A673 (cell line): ENCODE measurements around the gene ADGRG1. TPM values are rescaled to one million over a fixed set of nuclear protein-coding genes. Genes with fewer than 3 reads are reported as not detected.

Experiments used
- BruUV-seq: library from RNA; stranded (reverse); fragments of 400-500 nt; replicated peaks from 2 replicates; lab custom pipeline; 2021; lab: Mats Ljungman, UMichigan
- CTCF ChIA-PET: fragments of 300-600 bp; sonication (Branson Sonifier 250); formaldehyde crosslinking; loops from one replicate; lab custom pipeline; 2022; ENCODE audit warnings: antibody characterized with exemption; lab: Charles Lee
- POLR2A ChIA-PET: fragments of 300-600 bp; sonication (Branson Sonifier 250); formaldehyde crosslinking; loops from one replicate; lab custom pipeline; 2022; ENCODE audit warnings: antibody characterized with exemption; ENCODE audit not compliant: low non-redundant PET; lab: Charles Lee
- DNase-seq: peaks from one replicate; pipeline ENCODE4 v3.0.0-alpha.2; 2015; ENCODE audit warnings: low spot score
- H3K27ac ChIP-seq: fragments of 200-600 bp; sonication (generic); 2 replicates; pipeline ENCODE4 v1.5.1; 2016; ENCODE audit warnings: mixed run types, low read depth, mild to moderate bottlenecking, mixed read lengths, antibody characterized with exemption, low read length; ENCODE audit not compliant: poor library complexity, severe bottlenecking
- H3K27me3 ChIP-seq: fragments of 200-600 bp; sonication (generic); replicated peaks from 2 replicates; pipeline ENCODE4 v1.6.1; 2017; ENCODE audit warnings: mixed run types, low read depth, mild to moderate bottlenecking, mixed read lengths, antibody characterized with exemption, low read length; ENCODE audit not compliant: insufficient read depth, poor library complexity
- H3K36me3 ChIP-seq: fragments of 200-600 bp; sonication (generic); 2 replicates; pipeline ENCODE4 v1.6.1; 2016; ENCODE audit warnings: mixed run types, mild to moderate bottlenecking, mixed read lengths, antibody characterized with exemption, low read length; ENCODE audit not compliant: insufficient read depth, poor library complexity, severe bottlenecking
- H3K4me1 ChIP-seq: fragments of 200-600 bp; sonication (generic); 2 replicates; pipeline ENCODE4 v1.6.1; 2017; ENCODE audit warnings: mixed run types, mild to moderate bottlenecking, mixed read lengths, antibody characterized with exemption, low read length; ENCODE audit not compliant: insufficient read depth, poor library complexity, severe bottlenecking
- H3K4me3 ChIP-seq: fragments of 200-600 bp; sonication (generic); 2 replicates; pipeline ENCODE4 v1.5.1; 2016; ENCODE audit warnings: low read depth, mixed run types, mild to moderate bottlenecking, mixed read lengths, low read length; ENCODE audit not compliant: poor library complexity, severe bottlenecking
- H3K9me3 ChIP-seq: fragments of 200-600 bp; sonication (generic); 2 replicates; pipeline ENCODE4 v1.6.1; 2016; ENCODE audit warnings: mixed run types, low read depth, mild to moderate bottlenecking, mixed read lengths, antibody characterized with exemption, low read length; ENCODE audit not compliant: poor library complexity, severe bottlenecking
- CTCF ChIP-seq: fragments of 300-800, 200-600 bp; sonication (generic); conservative IDR thresholded peaks from 2 replicates; pipeline ENCODE4 v1.5.1; 2017; ENCODE audit warnings: low read depth, mild to moderate bottlenecking, antibody characterized with exemption, low read length, moderate library complexity, mixed read lengths
- EZH2 ChIP-seq: fragments of 200-600 bp; sonication (generic); IDR thresholded peaks from 2 replicates; pipeline ENCODE4 v1.6.1; 2017; ENCODE audit warnings: borderline replicate concordance, low read depth, mild to moderate bottlenecking, mixed read lengths, antibody characterized with exemption, low read length; ENCODE audit not compliant: poor library complexity, severe bottlenecking
- intact Hi-C: fragments of 100-400 bp; cut with micrococcal nuclease; formaldehyde crosslinking; loops from one replicate; pipeline ENCODE4 v1.10.0; 2022; ENCODE audit not compliant: unreplicated experiment
- total RNA-seq: library from RNA; stranded (reverse); gene quantifications from 2 replicates; pipeline ENCODE4 v1.2.3, GENCODE V29; 2021

The ADGRG1 gene
- total RNA-seq, 1 experiment from 2014 or later: 0.75 TPM

DNA sequence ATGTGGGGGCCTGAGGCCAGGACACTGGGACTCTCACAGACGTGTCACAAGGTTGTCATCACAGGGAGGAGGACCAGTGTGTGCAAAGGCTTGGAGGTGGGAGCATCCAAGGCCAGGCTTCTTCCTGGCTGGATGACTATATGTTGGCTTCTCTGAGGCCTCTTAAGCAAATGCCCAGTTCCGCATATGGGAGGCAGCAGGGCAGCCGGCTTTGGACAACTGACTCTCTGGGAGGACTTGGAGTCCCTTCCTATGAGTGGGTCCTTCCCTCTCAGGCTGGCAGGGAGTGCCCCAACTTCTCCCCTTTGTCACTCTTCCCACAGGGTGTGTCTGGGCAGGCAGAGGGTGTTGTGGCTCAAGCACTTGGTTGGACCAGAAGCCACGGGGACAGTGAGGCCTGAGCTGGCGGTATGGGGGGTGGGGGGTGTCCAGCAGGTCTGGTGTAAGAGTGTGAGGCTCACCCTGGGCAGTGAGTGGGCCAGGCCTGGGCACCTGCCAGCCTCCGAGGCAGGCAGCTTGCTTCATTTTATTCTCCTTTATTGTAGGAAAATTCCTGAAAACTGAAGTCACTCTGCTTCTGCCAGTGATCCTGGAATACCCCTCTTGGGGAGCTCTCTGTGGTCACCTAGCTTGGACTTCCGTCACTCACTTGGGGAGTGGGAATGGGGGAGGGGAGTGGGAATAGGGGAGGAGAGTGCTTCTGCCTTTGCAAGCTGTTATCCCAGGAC, 14.9 kb downstream of the ADGRG1 start:
- intact Hi-C loops: no loop called here

GRCh38 chr16:57643910-57644309, 15.5 kb downstream of the ADGRG1 start:
- H3K36me3 ChIP-seq: no peaks in the 10 kb centered on the region
- TF ChIP-seq EZH2: no peak
- TF ChIP-seq CTCF: no peak
- no peak for DNase-seq
- intact Hi-C loops: no loop called here
- no peak overlapping the region for H3K27ac ChIP-seq
- no peaks in the 10 kb centered on the region for H3K4me1 ChIP-seq
- no peak overlapping the region for H3K4me3 ChIP-seq
- H3K9me3 ChIP-seq: no peaks in the 10 kb centered on the region
- no TSS peak for BruUV-seq
- H3K27me3 ChIP-seq: no peaks in the 10 kb centered on the region
- ChIA-PET CTCF (interaction anchor here (0.7 kb wide), 1 partner anchor 24 kb away, joined by 3 read pairs; no protein-coding TSS in a partner anchor), POLR2A (no interaction called here)

More for the DNA sequence above, 14.9 kb downstream of the ADGRG1 start:
- ChIA-PET POLR2A (no interaction called here), CTCF (no interaction called here)
- no peaks in the 10 kb centered on the region for H3K27me3 ChIP-seq
- no peaks in the 10 kb centered on the region for H3K36me3 ChIP-seq
- TF ChIP-seq EZH2: no peak
- no peak for TF ChIP-seq CTCF
- no peak overlapping the region for H3K27ac ChIP-seq
- no peak for DNase-seq
- no peaks in the 10 kb centered on the region for H3K4me1 ChIP-seq
- no TSS peak for BruUV-seq
- no peaks in the 10 kb centered on the region for H3K9me3 ChIP-seq
- H3K4me3 ChIP-seq: no peak overlapping the region

- POLR2A ChIA-PET: no interaction called here
- Histone ChIP-seq H3K27ac (no peak overlapping the region), H3K4me3 (no peak overlapping the region), H3K9me3 (no peaks in the 10 kb centered on the region), H3K36me3 (no peaks in the 10 kb centered on the region), H3K4me1 (no peaks in the 10 kb centered on the region), H3K27me3 (no peaks in the 10 kb centered on the region)
- no TSS peak for BruUV-seq
- DNase-seq: no peak
- intact Hi-C loops: loop anchor here (5.0 kb wide), 1 partner anchor 368 kb away; no protein-coding TSS in a partner anchor
- TF ChIP-seq EZH2 (no peak), CTCF (no peak)
- CTCF ChIA-PET: interaction anchor here (0.7 kb wide), 1 partner anchor 23 kb away, joined by 3 read pairs; no protein-coding TSS in a partner anchor
These were observed 16.1 kb downstream of the ADGRG1 start for GRCh38 chr16:57644383-57645014.
